Measurements from ENCODE around the gene ABCA5.

Gene ABCA5

DNA sequence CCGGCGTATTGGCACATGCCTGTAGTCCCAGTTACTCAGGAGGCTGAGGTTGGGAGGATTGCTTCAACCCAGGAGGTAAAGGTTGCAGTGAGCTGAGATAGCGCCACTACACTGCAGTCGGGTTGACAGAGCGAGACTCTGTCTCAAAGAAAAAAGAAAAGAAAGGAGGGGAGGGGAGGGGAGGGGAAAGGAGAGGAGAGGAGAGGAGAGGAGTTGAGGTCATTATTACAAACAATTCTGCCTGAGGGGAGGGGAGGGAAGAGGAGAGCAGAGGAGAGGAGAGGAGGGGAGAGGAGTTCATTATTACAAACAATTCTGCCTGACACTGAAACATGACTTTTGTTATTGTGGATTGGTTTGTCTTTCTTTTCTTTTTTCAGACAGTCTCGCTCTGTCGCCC, 19.8 kb upstream of the ABCA5 start:
- Histone ChIP-seq H3K27ac (ENCODE audit: low read length) (no peak overlapping the region), H3K9ac (ENCODE audit: low read length) (no peak overlapping the region), H3K4me3 (ENCODE audit: low read length) (no peak overlapping the region), H3K4me1 (ENCODE audit: low read length) (peaks cover 7% of the 10 kb centered on the region), H3K36me3 (replicated peaks; ENCODE audit: low read depth, low read length) (no peaks in the 10 kb centered on the region), H4K20me1 (ENCODE audit: insufficient read depth, low read length) (no peaks in the 10 kb centered on the region), H3K9me3 (ENCODE audit: insufficient read depth, low read length) (no peaks in the 10 kb centered on the region), H3K27me3 (ENCODE audit: low read depth, low read length) (no peaks in the 10 kb centered on the region), H3K4me2 (ENCODE audit: low read length) (no peak overlapping the region), H3K79me2 (ENCODE audit: low read length) (no peaks in the 10 kb centered on the region), H2AFZ (ENCODE audit: low read depth, low read length) (no peak overlapping the region)
- TF ChIP-seq EZH2phosphoT487 (IDR thresholded peaks at IDR 0.05; ENCODE audit: low read depth) (no peak), CTCF (IDR thresholded peaks at IDR 0.05; ENCODE audit: low read depth, low read length) (no peak)

- peaks cover 7% of the 10 kb centered on the region for H3K4me1 ChIP-seq (ENCODE audit: low read length)
- H4K20me1 ChIP-seq (ENCODE audit: insufficient read depth, low read length), result no peaks in the 10 kb centered on the region
- no peaks in the 10 kb centered on the region for H3K79me2 ChIP-seq (ENCODE audit: low read length)
- no peak overlapping the region for H3K4me2 ChIP-seq (ENCODE audit: low read length)
- H3K27ac ChIP-seq (ENCODE audit: low read length), result no peak overlapping the region
- H2AFZ ChIP-seq (ENCODE audit: low read depth, low read length), result no peak overlapping the region
- TF ChIP-seq EZH2phosphoT487 (IDR thresholded peaks at IDR 0.05; ENCODE audit: low read depth) (no peak), CTCF (IDR thresholded peaks at IDR 0.05; ENCODE audit: low read depth, low read length) (no peak)
- H3K9ac ChIP-seq (ENCODE audit: low read length), result no peak overlapping the region
- no peaks in the 10 kb centered on the region for H3K9me3 ChIP-seq (ENCODE audit: insufficient read depth, low read length)
- H3K4me3 ChIP-seq (ENCODE audit: low read length), result no peak overlapping the region
- no peaks in the 10 kb centered on the region for H3K36me3 ChIP-seq (replicated peaks; ENCODE audit: low read depth, low read length)
- no peaks in the 10 kb centered on the region for H3K27me3 ChIP-seq (ENCODE audit: low read depth, low read length)
Measured at GRCh38 chr17:69344939-69345338, 18.0 kb upstream of the ABCA5 start.

DNA sequence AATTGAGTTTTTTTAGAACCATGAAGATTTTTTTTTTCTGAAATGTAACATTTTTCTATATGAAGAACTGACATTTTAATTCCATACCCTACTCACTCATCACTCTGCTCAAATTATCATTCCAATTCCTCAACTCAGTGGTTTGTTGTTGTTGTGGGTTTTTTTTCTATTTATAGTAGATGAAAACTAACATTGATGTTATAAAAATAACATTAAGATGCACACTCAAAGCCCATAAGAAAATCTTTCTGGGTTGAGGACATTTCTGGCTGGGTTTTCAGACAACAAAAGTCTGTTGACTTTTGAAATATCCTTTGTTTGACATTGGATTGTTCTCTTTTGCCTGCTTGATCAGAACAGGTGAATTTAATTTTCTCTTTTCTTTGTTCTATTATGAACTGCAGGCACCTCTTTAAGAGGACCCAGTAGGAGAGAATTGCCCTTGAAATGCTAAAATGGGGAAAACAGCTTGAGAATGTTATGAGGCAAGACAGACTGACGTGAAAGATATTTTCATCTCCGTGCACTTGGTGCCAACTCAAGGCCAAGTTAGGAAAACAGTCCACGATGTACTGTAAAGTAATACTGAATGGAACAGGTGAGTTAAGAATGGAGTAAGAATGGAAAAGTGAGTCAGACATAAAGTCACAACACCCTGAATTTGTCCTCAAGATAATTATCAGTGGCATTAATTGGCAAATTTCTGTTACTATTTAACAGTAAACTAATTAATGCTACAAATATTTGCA, 16.1 kb upstream of the ABCA5 start:
- H3K4me2 ChIP-seq (ENCODE audit: low read length), result no peak overlapping the region
- no peak for TF ChIP-seq EZH2phosphoT487 (IDR thresholded peaks at IDR 0.05; ENCODE audit: low read depth)
- no peak for TF ChIP-seq CTCF (IDR thresholded peaks at IDR 0.05; ENCODE audit: low read depth, low read length)

DNA sequence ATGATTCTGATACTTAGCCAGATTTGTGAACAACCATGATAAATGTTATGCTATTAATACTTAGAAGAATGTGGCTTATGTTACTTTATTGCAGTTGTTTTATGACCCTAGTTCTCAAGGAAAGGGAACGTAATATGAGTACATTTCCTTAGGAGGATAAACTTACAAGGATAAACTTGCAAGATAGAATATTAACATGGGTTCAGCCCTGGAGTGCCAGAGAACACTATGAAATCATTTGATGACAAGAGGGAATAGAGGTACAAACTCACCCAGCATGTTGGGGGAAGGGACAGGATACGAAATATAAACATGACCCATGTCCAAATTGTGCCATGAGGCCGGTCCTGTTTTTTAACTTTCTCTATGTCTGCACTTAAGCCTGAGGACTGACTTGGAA, 13.0 kb upstream of the ABCA5 start:
- Histone ChIP-seq H3K9me3 (ENCODE audit: insufficient read depth, low read length) (peaks cover 2% of the 10 kb centered on the region; the same call in 1 of the 2 replicates), H3K36me3 (replicated peaks; ENCODE audit: low read depth, low read length) (no peaks in the 10 kb centered on the region), H3K79me2 (ENCODE audit: low read length) (no peaks in the 10 kb centered on the region), H3K27me3 (ENCODE audit: low read depth, low read length) (no peaks in the 10 kb centered on the region), H3K9ac (ENCODE audit: low read length) (no peak overlapping the region), H2AFZ (ENCODE audit: low read depth, low read length) (no peak overlapping the region), H3K4me1 (ENCODE audit: low read length) (peaks cover 7% of the 10 kb centered on the region), H3K27ac (ENCODE audit: low read length) (no peak overlapping the region), H4K20me1 (ENCODE audit: insufficient read depth, low read length) (no peaks in the 10 kb centered on the region), H3K4me2 (ENCODE audit: low read length) (no peak overlapping the region), H3K4me3 (ENCODE audit: low read length) (no peak overlapping the region)
- TF ChIP-seq EZH2phosphoT487 (IDR thresholded peaks at IDR 0.05; ENCODE audit: low read depth), result no peak

More for the DNA sequence above, 16.1 kb upstream of the ABCA5 start:
- Histone ChIP-seq H3K9ac (ENCODE audit: low read length) (no peak overlapping the region), H3K9me3 (ENCODE audit: insufficient read depth, low read length) (no peaks in the 10 kb centered on the region), H3K27me3 (ENCODE audit: low read depth, low read length) (no peaks in the 10 kb centered on the region), H4K20me1 (ENCODE audit: insufficient read depth, low read length) (no peaks in the 10 kb centered on the region), H3K4me3 (ENCODE audit: low read length) (no peak overlapping the region), H3K27ac (ENCODE audit: low read length) (no peak overlapping the region), H3K79me2 (ENCODE audit: low read length) (no peaks in the 10 kb centered on the region), H3K36me3 (replicated peaks; ENCODE audit: low read depth, low read length) (no peaks in the 10 kb centered on the region), H3K4me1 (ENCODE audit: low read length) (peaks cover 7% of the 10 kb centered on the region), H2AFZ (ENCODE audit: low read depth, low read length) (no peak overlapping the region)
